GM21737 (cell line): ENCODE measurements around the gene TMEM120A.
"Not testable (repeated sequence)": the region's sequence is repeated elsewhere in the genome, so short reads cannot be mapped to it uniquely, and the experiment has no call there.

Experiments used
- ATAC-seq: cut with Tn5 transposase; IDR thresholded peaks from one replicate; pipeline ENCODE4 v1.9.1; 2021; ENCODE audit warnings: mild to moderate bottlenecking, moderate library complexity; ENCODE audit not compliant: unreplicated experiment

Gene TMEM120A

GRCh38 chr7:75994388-75995051 is at the start of gene TMEM120A:
TSS of gene TMEM120A (minus strand) at chr7:75994595. CDS start at chr7:75994570, 25 bp downstream.
- peak; percentile 89 for ATAC-seq

- no peak for ATAC-seq
Measured at GRCh38 chr7:76040126-76040525, 45.7 kb upstream of the TMEM120A start.

GRCh38 chr7:76037310-76037709 is 42.9 kb upstream of the TMEM120A start:
- no peak for ATAC-seq

- no peak for ATAC-seq
Measured at GRCh38 chr7:76031964-76032363, 37.6 kb upstream of the TMEM120A start.

- ATAC-seq = not testable (repeated sequence)
Measured at GRCh38 chr7:76029682-76030081, 35.3 kb upstream of the TMEM120A start.

GRCh38 chr7:76023002-76023401 is 28.6 kb upstream of the TMEM120A start:
- no peak for ATAC-seq

- ATAC-seq = no peak
Measured at GRCh38 chr7:76022026-76022780, 27.8 kb upstream of the TMEM120A start.

- ATAC-seq = no peak
Measured at GRCh38 chr7:76020031-76020714, 25.8 kb upstream of the TMEM120A start.

- not testable (repeated sequence) for ATAC-seq
Measured at GRCh38 chr7:76018520-76018919, 24.1 kb upstream of the TMEM120A start.

GRCh38 chr7:76016191-76016947 is 22.0 kb upstream of the TMEM120A start:
- no peak for ATAC-seq

GRCh38 chr7:76011442-76011861 is 17.1 kb upstream of the TMEM120A start:
- no peak for ATAC-seq

GRCh38 chr7:76009672-76010600 is 15.5 kb upstream of the TMEM120A start:
- ATAC-seq = no peak

- ATAC-seq = no peak
Measured at GRCh38 chr7:76008156-76008687, 13.8 kb upstream of the TMEM120A start.

GRCh38 chr7:76005004-76005403 is 10.6 kb upstream of the TMEM120A start:
- ATAC-seq = not testable (repeated sequence)

- ATAC-seq = no peak
Measured at GRCh38 chr7:76003351-76003750, 9.0 kb upstream of the TMEM120A start.

GRCh38 chr7:76002822-76003221 is 8.4 kb upstream of the TMEM120A start:
- ATAC-seq = no peak

- no peak for ATAC-seq
Measured at GRCh38 chr7:76002139-76002538, 7.7 kb upstream of the TMEM120A start.

GRCh38 chr7:76000566-76000965 is 6.2 kb upstream of the TMEM120A start:
- ATAC-seq = no peak

GRCh38 chr7:75998038-75998437 is 3.6 kb upstream of the TMEM120A start:
- no peak for ATAC-seq

GRCh38 chr7:75996476-75996875 is 2.1 kb upstream of the TMEM120A start:
- no peak for ATAC-seq
